Esophagus squamous epithelium (tissue), 5 donors: ENCODE results near the gene RGS6. TPM values are rescaled to one million over a fixed set of nuclear protein-coding genes. Genes with fewer than 3 reads are reported as not detected.

ENCODE experiments used
- DNase-seq: peaks from one replicate; lab custom pipeline; 2025; lab: John Stamatoyannopoulos, UW
- H3K27ac ChIP-seq, 4 donors: fragments of 200-600 bp; sonication (generic); one replicate each; pipeline ENCODE4 v1.5.1; 2016 to 2019; ENCODE audit warnings: mild to moderate bottlenecking in 1 of 4
- H3K27me3 ChIP-seq, 4 donors: fragments of 200-600 bp; sonication (generic); 1 replicate in 3 of 4; 2 replicates in 1 of 4; pipeline versions ENCODE4 v1.5.1 to v1.6.0; 2017 to 2021; ENCODE audit warnings: antibody characterized with exemption in 1 of 4
- H3K36me3 ChIP-seq, 3 donors: fragments of 200-600 bp; sonication (generic); one replicate each; pipeline ENCODE4 v1.5.1; 2016 to 2019
- H3K4me1 ChIP-seq, 3 donors: fragments of 200-600 bp; sonication (generic); one replicate each; pipeline ENCODE4 v1.5.1; 2017 to 2019
- H3K4me3 ChIP-seq, 4 donors: fragments of 200-600 bp; sonication (generic); 1 replicate in 3 of 4; 2 replicates in 1 of 4; pipeline ENCODE4 v1.5.1; 2016 to 2019; ENCODE audit warnings: mild to moderate bottlenecking in 2 of 4, moderate library complexity in 1 of 4
- H3K9me3 ChIP-seq, 3 donors: fragments of 200-600 bp; sonication (generic); one replicate each; pipeline ENCODE4 v1.5.1; 2016 to 2019
- POLR2A ChIP-seq, 4 donors: fragments of 450-650 bp; IDR thresholded peaks; one replicate each; pipeline ENCODE4 v1.6.1; 2017; ENCODE audit warnings: antibody characterized with exemption in 4 of 4, mild to moderate bottlenecking in 4 of 4, moderate library complexity in 3 of 4
- WGBS, 2 donors: methylation state at CpG; one replicate each; pipeline ENCODE4 v1.1.5; 2018; 5-methylcytosine and 5-hydroxymethylcytosine counted together
- intact Hi-C: fragments of 100-400 bp; cut with DNase I; formaldehyde crosslinking; loops from one replicate; pipeline ENCODE4 v1.15.0; 2022
- total RNA-seq, 4 donors: library from RNA; depleted of rRNA; stranded (reverse); fragments of >200 nt; gene quantifications; one replicate each; pipeline ENCODE4 v1.1.0, GENCODE V29; 2016
- TF ChIP-seq, protein P1 (sequence below), 6 experiments: fragments of 450-650 bp in 4 of 6; fragments of 200-600 bp in 2 of 6; sonication (generic) in 2 of 6; IDR thresholded peaks; one replicate each; pipeline ENCODE4 v1.5.1; 2016 to 2019; ENCODE audit warnings: antibody characterized with exemption in 6 of 6, mild to moderate bottlenecking in 4 of 6, moderate library complexity in 4 of 6
- donor health status: DM: yes; HTN: yes; CAD: no.

Gene RGS6
- total RNA-seq, 4 donors from 2014 or later: 0.06 to 0.76 (median 0.66) TPM; not detected in 1

DNA sequence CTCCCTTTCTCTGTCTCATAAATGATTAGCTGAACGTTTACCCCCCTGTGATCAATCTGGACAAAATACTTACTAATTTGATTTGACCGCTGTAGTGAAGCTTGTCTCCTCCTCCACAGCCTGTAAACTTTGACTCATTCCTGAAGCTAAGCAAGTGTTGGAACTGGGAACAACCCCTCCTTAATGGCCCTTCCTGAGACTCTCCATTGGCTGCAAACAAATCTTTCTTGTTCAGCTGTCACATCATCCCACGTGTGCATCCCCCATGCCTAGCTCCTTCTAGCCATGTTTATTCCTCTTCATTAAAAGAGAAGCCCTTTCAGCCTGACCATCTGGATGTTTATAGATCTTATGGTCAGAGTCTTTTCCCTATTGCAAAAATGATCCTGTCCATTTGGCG, 281.2 kb downstream of the RGS6 start:
- Histone ChIP-seq H3K27me3 (no peaks in the 10 kb centered on the region), H3K9me3 (no peaks in the 10 kb centered on the region), H3K36me3 (no peaks in the 10 kb centered on the region), H3K4me1 (no peaks in the 10 kb centered on the region), H3K4me3 (no peak overlapping the region), H3K27ac (no peak overlapping the region)
- DNase-seq: no peak
- TF ChIP-seq, protein P1, sequence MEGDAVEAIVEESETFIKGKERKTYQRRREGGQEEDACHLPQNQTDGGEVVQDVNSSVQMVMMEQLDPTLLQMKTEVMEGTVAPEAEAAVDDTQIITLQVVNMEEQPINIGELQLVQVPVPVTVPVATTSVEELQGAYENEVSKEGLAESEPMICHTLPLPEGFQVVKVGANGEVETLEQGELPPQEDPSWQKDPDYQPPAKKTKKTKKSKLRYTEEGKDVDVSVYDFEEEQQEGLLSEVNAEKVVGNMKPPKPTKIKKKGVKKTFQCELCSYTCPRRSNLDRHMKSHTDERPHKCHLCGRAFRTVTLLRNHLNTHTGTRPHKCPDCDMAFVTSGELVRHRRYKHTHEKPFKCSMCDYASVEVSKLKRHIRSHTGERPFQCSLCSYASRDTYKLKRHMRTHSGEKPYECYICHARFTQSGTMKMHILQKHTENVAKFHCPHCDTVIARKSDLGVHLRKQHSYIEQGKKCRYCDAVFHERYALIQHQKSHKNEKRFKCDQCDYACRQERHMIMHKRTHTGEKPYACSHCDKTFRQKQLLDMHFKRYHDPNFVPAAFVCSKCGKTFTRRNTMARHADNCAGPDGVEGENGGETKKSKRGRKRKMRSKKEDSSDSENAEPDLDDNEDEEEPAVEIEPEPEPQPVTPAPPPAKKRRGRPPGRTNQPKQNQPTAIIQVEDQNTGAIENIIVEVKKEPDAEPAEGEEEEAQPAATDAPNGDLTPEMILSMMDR (IDR thresholded peaks at IDR 0.05): no peak
- TF ChIP-seq POLR2A (IDR thresholded peaks at IDR 0.05): no peak
- 55 to 69% methylated on average over 4 of the region's 4 CpGs for WGBS, 2 donors
- intact Hi-C loops: no loop called here

DNA sequence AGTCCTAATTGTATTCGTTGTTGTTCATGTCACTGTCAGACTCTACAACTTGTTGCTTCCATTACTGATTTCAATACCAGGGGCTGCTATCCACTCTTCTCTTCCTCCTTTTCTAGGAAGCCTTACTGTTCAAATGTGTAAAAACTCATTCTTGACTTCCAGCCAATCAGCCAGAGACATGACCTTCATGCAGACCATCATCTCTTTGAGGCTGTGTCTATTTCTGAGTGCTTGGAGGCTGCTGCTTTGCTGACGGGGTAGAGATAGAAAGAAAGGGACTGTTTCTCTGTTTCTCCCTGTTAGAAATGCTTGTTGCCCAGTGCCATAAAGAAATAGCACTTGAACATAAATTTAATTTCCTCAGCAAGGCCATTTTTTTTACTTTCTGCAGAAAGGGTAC, 282.9 kb downstream of the RGS6 start:
- intact Hi-C loops: no loop called here
- no peaks in the 10 kb centered on the region for H3K4me1 ChIP-seq
- H3K27me3 ChIP-seq: no peaks in the 10 kb centered on the region
- no peak overlapping the region for H3K27ac ChIP-seq
- H3K4me3 ChIP-seq: no peak overlapping the region
- DNase-seq: no peak
- WGBS, 2 donors: 64 to 66% methylated on average over 2 of the region's 2 CpGs
- TF ChIP-seq, protein P1 (IDR thresholded peaks at IDR 0.05): no peak
- TF ChIP-seq POLR2A (IDR thresholded peaks at IDR 0.05): no peak
- no peaks in the 10 kb centered on the region for H3K36me3 ChIP-seq
- peaks cover 0 to 3% (median 0%) of the 10 kb centered on the region in 3 donors for H3K9me3 ChIP-seq

DNA sequence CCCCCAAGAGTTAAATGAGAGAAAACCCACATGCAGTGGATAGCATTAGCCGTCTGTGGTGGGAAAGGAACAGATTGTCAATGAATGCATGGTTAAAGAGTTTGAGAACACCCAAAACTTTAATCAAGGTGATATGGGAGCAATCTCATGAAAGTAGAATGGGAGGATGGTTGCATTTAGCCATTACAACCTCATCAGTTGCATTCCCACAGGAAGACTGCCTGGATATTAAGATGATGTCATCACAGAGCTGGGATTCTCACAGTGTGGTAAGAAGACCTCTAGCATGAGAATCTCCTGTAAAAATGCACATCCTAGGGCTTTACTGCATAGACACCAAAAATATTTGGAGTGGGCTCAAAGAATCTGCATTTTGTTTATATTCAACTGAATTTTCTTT, 284.9 kb downstream of the RGS6 start:
- TF ChIP-seq, protein P1 (IDR thresholded peaks at IDR 0.05): no peak
- no peak for TF ChIP-seq POLR2A (IDR thresholded peaks at IDR 0.05)
- WGBS, 2 donors: 57 to 64% methylated on average over 1 of the region's 1 CpG
- intact Hi-C loops: no loop called here
- H3K9me3 ChIP-seq: peaks cover 0 to 16% (median 0%) of the 10 kb centered on the region in 3 donors
- H3K27me3 ChIP-seq: no peaks in the 10 kb centered on the region
- H3K4me3 ChIP-seq: no peak overlapping the region
- H3K4me1 ChIP-seq: no peaks in the 10 kb centered on the region
- H3K27ac ChIP-seq: no peak overlapping the region
- DNase-seq: no peak
- H3K36me3 ChIP-seq: no peaks in the 10 kb centered on the region

DNA sequence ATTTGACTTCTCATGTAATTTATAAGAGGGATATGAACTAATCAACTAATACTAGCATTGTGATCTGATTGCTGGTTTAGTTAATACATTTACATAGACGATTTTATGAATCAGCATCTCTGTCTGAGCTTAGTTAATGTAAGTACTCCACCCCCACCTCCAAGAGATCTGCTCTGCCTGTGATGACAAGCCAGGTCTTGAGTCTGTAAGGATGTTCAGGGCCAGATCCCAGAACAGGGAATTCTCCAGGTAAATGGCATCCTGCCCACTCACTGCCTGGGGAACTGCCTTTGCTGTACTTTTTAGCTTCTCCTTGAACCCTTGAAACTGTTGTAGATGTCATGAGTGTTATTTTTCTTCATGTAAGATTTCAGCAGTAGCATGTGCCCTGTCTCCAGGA, 289.8 kb downstream of the RGS6 start:
- no peak for TF ChIP-seq POLR2A (IDR thresholded peaks at IDR 0.05)
- WGBS, 2 donors: 35 to 47% methylated on average over 1 of the region's 1 CpG
- H3K9me3 ChIP-seq: peaks cover 0 to 16% (median 0%) of the 10 kb centered on the region in 3 donors
- no peaks in the 10 kb centered on the region for H3K36me3 ChIP-seq
- H3K4me3 ChIP-seq: no peak overlapping the region
- no peak for DNase-seq
- intact Hi-C loops: no loop called here
- no peaks in the 10 kb centered on the region for H3K27me3 ChIP-seq
- no peaks in the 10 kb centered on the region for H3K4me1 ChIP-seq
- no peak overlapping the region for H3K27ac ChIP-seq

DNA sequence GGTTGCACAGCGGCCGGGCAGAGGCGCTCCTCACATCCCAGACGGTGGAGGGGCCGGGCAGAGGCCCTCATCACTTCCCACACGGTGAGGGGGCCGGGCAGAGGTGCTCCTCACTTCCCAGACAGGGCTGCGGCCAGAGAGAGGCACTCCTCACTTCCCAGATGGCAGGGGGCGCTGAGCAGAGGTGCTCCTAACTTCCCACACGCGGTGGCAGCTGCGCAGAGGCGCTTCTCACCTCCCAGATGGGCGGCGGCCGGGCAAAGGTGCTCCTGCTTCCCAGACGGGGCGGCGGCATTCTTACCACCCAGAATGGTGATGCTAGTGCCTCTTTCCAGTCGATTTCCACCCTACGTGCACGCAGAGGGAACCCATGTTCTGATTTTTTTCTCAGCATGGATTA, 304.4 kb downstream of the RGS6 start:
- H3K4me3 ChIP-seq: no peak overlapping the region
- no peaks in the 10 kb centered on the region for H3K9me3 ChIP-seq
- no peak for DNase-seq
- no peaks in the 10 kb centered on the region for H3K4me1 ChIP-seq
- no peak overlapping the region for H3K27ac ChIP-seq
- H3K36me3 ChIP-seq: no peaks in the 10 kb centered on the region
- H3K27me3 ChIP-seq: no peaks in the 10 kb centered on the region
- WGBS, 2 donors: 70 to 76% methylated on average over 18 to 21 of the region's 22 CpGs
- intact Hi-C loops: no loop called here
- TF ChIP-seq, protein P1 (IDR thresholded peaks at IDR 0.05): no peak
- no peak for TF ChIP-seq POLR2A (IDR thresholded peaks at IDR 0.05)
